Esophagus muscularis mucosa (tissue), 4 donors: ENCODE measurements around the gene IPPK.

Source experiments
- EP300 ChIP-seq: sonication (generic); formaldehyde crosslinking; IDR thresholded peaks from one replicate; pipeline ENCODE4 v1.6.1; 2017; ENCODE audit warnings: antibody characterized with exemption
- POLR2A ChIP-seq: fragments of 450-650 bp; IDR thresholded peaks from one replicate; pipeline ENCODE4 v1.6.1; 2017; ENCODE audit warnings: antibody characterized with exemption, moderate library complexity, mild to moderate bottlenecking, low read depth
- POLR2AphosphoS5 ChIP-seq, 2 donors: sonication (generic); formaldehyde crosslinking; IDR thresholded peaks; one replicate each; pipeline ENCODE4 v1.6.1; 2017; ENCODE audit warnings: antibody characterized with exemption in 2 of 2
- TF ChIP-seq, protein P1 (sequence below), 3 experiments: fragments of 200-600 bp in 2 of 3; fragments of 450-650 bp in 1 of 3; sonication (generic) in 2 of 3; IDR thresholded peaks; one replicate each; pipeline ENCODE4 v1.5.1; 2017 to 2019; ENCODE audit warnings: antibody characterized with exemption in 3 of 3, mild to moderate bottlenecking in 2 of 3, moderate library complexity in 1 of 3

GRCh38 chr9:92685022-92685421, 15.1 kb upstream of the IPPK start:
- TF ChIP-seq, protein P1, sequence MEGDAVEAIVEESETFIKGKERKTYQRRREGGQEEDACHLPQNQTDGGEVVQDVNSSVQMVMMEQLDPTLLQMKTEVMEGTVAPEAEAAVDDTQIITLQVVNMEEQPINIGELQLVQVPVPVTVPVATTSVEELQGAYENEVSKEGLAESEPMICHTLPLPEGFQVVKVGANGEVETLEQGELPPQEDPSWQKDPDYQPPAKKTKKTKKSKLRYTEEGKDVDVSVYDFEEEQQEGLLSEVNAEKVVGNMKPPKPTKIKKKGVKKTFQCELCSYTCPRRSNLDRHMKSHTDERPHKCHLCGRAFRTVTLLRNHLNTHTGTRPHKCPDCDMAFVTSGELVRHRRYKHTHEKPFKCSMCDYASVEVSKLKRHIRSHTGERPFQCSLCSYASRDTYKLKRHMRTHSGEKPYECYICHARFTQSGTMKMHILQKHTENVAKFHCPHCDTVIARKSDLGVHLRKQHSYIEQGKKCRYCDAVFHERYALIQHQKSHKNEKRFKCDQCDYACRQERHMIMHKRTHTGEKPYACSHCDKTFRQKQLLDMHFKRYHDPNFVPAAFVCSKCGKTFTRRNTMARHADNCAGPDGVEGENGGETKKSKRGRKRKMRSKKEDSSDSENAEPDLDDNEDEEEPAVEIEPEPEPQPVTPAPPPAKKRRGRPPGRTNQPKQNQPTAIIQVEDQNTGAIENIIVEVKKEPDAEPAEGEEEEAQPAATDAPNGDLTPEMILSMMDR (IDR thresholded peaks at IDR 0.05) = no peak
- no peak for TF ChIP-seq POLR2A
- TF ChIP-seq EP300 = no peak
- TF ChIP-seq POLR2AphosphoS5 (IDR thresholded peaks at IDR 0.05) = no peak
